Measurements from ENCODE around the gene METTL25B.

Gene METTL25B

DNA sequence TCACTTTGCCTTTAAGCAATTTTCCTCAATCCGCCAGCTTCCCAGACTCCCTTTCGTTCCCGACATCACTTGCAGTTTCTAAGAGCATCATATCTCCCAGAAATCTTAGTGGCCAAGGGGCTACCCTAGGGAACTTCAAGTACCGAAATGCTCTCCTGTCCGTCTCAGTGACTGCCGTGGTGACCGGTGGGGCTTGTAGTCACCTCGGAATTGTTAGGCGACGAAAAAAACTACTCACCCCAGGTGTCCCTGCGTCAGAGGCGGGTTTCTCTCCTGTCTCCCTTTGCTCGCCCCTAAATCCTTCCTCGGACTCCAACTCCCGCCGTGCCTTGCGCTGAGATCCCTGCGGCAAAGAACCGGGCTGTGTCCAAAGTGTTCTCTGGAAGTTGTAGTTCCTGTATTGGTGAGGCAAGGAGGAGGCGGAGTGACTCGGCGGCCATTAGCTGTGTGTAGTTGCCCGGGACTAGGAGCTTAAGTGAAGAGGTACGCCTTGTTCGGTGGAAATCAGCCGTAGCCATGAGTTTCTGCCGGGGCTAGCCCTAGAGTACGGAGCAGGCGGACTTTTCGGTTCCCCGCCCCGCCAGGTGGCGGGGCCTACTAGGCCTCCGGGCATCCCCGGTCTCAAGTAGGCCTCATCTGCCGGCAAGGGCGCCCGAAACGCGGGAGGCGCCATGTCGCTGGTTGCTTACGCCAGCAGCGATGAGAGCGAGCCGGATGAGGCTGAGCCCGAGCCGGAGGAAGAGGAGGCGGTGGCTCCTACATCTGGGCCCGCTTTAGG, 39.0 kb downstream of the METTL25B start, which contains the start of gene PRCC:
Gene PRCC, plus strand, starts transcription at position 435 of the 778 bp plus-strand sequence. Its CDS starts 237 bp downstream, at position 672.
- no peaks in the 10 kb centered on the region for H3K9me3 ChIP-seq (ENCODE audit: insufficient read depth, low read depth, low read length)
- H3K36me3 ChIP-seq (ENCODE audit: insufficient read depth, low read depth, low read length): peaks cover 18% of the 10 kb centered on the region
- no peaks in the 10 kb centered on the region for H3K27me3 ChIP-seq (ENCODE audit: insufficient read depth, low read length)
- H3K9ac ChIP-seq (ENCODE audit: low read depth, low read length): peak within 1 kb of the TSS; percentile 93
- peak within 1 kb of the TSS; percentile 97 for H3K4me3 ChIP-seq (ENCODE audit: low read length)
- H3K4me1 ChIP-seq (ENCODE audit: insufficient read depth, low read length): peaks cover 15% of the 10 kb centered on the region; the same call in 1 of the 2 replicates
- peak within 1 kb of the TSS; percentile 77 for H3K27ac ChIP-seq (ENCODE audit: low read length)

DNA sequence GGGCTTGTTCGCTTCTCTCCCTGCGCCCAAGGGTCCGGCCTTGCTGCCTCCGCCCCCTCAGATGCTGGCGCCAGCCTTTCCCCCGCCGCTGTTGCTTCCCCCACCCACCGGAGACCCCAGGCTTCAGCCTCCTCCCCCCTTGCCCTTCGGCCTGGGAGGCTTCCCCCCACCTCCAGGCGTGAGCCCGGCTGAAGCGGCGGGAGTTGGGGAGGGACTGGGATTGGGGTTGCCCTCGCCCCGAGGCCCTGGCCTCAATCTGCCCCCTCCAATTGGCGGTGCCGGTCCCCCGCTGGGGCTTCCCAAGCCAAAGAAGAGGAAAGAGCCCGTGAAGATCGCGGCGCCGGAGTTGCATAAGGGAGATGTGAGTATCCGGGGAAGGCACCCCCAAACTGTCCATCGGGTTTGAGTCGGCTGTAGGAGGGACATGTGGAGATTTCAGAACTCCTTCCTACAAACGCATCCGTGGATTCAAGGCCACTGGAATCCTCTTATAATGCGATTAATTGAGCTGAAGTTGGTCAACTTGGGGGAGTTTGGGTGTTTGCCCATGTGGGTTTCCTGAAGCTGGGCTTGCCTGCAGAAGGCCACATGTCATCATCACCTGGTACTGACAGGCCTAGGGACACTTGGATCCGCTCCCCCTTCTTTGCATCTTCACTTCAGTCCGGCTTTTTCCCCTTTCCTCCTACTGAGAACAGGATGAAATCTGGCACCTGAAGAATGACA, 39.8 kb downstream of the METTL25B start:
- no peaks in the 10 kb centered on the region for H3K27me3 ChIP-seq (ENCODE audit: insufficient read depth, low read length)
- H3K4me3 ChIP-seq (ENCODE audit: low read length): peak overlapping the region; percentile 97
- H3K27ac ChIP-seq (ENCODE audit: low read length): no peak overlapping the region
- H3K9me3 ChIP-seq (ENCODE audit: insufficient read depth, low read depth, low read length): no peaks in the 10 kb centered on the region
- peak overlapping the region; percentile 93 for H3K9ac ChIP-seq (ENCODE audit: low read depth, low read length)
- H3K36me3 ChIP-seq (ENCODE audit: insufficient read depth, low read depth, low read length): peaks cover 23% of the 10 kb centered on the region
- H3K4me1 ChIP-seq (ENCODE audit: insufficient read depth, low read length): peaks cover 15% of the 10 kb centered on the region; the same call in 1 of the 2 replicates

DNA sequence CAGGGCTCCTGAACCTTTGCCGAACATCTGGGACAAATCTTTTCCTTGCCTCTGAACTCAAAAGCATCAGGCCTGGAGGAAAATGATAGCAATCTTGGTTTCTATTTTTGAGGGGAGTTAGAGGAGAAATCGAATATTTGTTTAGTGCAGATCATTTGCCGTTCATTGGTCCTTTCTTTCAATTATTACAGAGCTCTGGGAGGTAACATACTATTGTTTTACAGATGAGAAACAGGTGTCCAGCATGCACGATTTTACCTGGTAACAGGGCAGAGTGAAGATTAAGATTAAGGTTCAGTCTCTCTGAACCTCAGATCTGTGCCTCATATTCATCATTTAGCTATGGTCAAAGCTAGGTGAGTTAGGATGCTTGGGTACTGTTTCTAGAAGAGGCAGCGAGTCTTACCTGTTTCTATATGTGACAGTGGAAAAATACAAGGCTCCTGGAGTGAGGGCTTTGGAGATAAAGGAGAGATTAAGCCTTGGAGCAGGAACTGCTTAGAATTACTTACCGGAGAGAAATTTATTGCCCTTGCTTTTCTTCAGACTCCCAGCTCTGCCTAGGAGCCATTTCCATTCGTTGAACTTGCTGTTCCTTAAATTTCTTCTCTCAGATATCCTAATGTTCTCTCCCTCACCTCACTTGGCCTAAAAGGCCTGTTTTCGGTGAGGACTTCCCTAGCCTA, 40.5 kb downstream of the METTL25B start:
- Histone ChIP-seq H3K4me3 (ENCODE audit: low read length) (peak overlapping the region; percentile 97), H3K9ac (ENCODE audit: low read depth, low read length) (peak overlapping the region; percentile 93), H3K27ac (ENCODE audit: low read length) (no peak overlapping the region), H3K9me3 (ENCODE audit: insufficient read depth, low read depth, low read length) (no peaks in the 10 kb centered on the region), H3K36me3 (ENCODE audit: insufficient read depth, low read depth, low read length) (peaks cover 30% of the 10 kb centered on the region), H3K27me3 (ENCODE audit: insufficient read depth, low read length) (no peaks in the 10 kb centered on the region), H3K4me1 (ENCODE audit: insufficient read depth, low read length) (peaks cover 15% of the 10 kb centered on the region; the same call in 1 of the 2 replicates)

GRCh38 chr1:156772222-156772621, 44.0 kb downstream of the METTL25B start:
- Histone ChIP-seq H3K27ac (ENCODE audit: low read length) (no peak overlapping the region), H3K36me3 (ENCODE audit: insufficient read depth, low read depth, low read length) (peaks cover 35% of the 10 kb centered on the region), H3K27me3 (ENCODE audit: insufficient read depth, low read length) (no peaks in the 10 kb centered on the region), H3K9ac (ENCODE audit: low read depth, low read length) (no peak overlapping the region), H3K4me1 (ENCODE audit: insufficient read depth, low read length) (peaks cover 9% of the 10 kb centered on the region; the same call in 1 of the 2 replicates), H3K4me3 (ENCODE audit: low read length) (no peak overlapping the region), H3K9me3 (ENCODE audit: insufficient read depth, low read depth, low read length) (no peaks in the 10 kb centered on the region)

DNA sequence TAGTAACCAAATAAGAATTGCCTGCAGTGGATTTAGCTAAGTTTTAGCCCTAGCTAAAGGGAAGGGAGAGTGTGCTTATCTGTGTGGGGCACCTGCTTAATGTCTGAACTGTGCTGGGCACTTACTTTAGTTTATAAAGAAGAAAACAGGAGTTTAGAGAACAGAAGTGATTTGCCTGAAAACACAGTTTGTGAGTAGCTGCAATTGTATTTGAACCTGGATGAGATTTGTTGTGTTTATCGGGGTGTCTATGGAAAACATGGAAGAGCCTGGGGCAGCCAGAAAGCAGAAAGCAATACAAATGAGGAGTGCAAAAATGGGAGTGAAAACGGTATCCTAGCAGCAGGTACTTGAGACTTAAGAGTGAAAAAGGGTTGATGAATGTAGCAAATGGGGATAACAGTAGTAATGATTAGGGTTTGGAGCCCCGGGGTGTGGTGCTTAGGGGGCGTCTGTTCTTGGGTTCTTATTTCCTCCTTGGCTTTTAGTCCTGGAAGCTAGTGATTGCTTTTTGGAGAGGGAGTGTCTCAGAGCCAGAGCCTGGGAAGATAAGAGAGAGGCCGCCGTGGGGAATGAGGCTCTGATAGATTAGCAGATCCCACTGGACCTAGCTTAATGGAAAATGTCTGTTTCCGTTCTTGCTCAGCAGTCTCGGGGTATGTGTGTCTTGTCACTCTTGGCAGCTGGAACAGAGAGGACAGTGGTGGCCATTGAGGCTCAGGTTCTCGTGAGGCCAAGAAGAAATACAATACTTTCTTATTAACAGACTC, 44.6 kb downstream of the METTL25B start:
- Histone ChIP-seq H3K4me1 (ENCODE audit: insufficient read depth, low read length) (peaks cover 9% of the 10 kb centered on the region; the same call in 1 of the 2 replicates), H3K36me3 (ENCODE audit: insufficient read depth, low read depth, low read length) (peaks cover 40% of the 10 kb centered on the region), H3K9me3 (ENCODE audit: insufficient read depth, low read depth, low read length) (no peaks in the 10 kb centered on the region), H3K27ac (ENCODE audit: low read length) (no peak overlapping the region), H3K4me3 (ENCODE audit: low read length) (no peak overlapping the region), H3K9ac (ENCODE audit: low read depth, low read length) (no peak overlapping the region), H3K27me3 (ENCODE audit: insufficient read depth, low read length) (no peaks in the 10 kb centered on the region)

DNA sequence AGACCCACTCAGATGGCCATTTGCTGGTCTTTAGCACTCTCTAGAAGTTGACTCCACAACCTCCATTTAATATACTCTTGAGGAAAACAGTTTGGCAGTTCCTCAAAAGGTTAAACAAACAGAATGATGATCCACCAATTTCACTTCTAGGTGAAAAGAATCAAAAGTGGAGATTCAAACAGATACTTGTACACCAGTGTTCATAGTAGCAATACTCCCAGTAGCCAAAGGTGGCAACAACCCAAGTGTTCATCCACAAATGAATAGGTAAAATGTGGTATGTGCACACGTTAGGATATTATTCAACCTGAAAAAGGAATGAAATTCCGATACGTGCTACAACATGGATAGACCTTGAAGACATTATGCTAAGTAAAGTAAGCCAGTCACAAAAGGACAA, 45.3 kb downstream of the METTL25B start:
- no peak overlapping the region for H3K9ac ChIP-seq (ENCODE audit: low read depth, low read length)
- H3K9me3 ChIP-seq (ENCODE audit: insufficient read depth, low read depth, low read length): no peaks in the 10 kb centered on the region
- no peak overlapping the region for H3K27ac ChIP-seq (ENCODE audit: low read length)
- H3K4me1 ChIP-seq (ENCODE audit: insufficient read depth, low read length): peaks cover 6% of the 10 kb centered on the region; the same call in 1 of the 2 replicates
- H3K36me3 ChIP-seq (ENCODE audit: insufficient read depth, low read depth, low read length): peaks cover 40% of the 10 kb centered on the region
- H3K4me3 ChIP-seq (ENCODE audit: low read length): no peak overlapping the region
- no peaks in the 10 kb centered on the region for H3K27me3 ChIP-seq (ENCODE audit: insufficient read depth, low read length)

- peaks cover 36% of the 10 kb centered on the region for H3K36me3 ChIP-seq (ENCODE audit: insufficient read depth, low read depth, low read length)
- no peak overlapping the region for H3K4me3 ChIP-seq (ENCODE audit: low read length)
- H3K4me1 ChIP-seq (ENCODE audit: insufficient read depth, low read length): no peaks in the 10 kb centered on the region
- H3K27me3 ChIP-seq (ENCODE audit: insufficient read depth, low read length): no peaks in the 10 kb centered on the region
- no peaks in the 10 kb centered on the region for H3K9me3 ChIP-seq (ENCODE audit: insufficient read depth, low read depth, low read length)
- no peak overlapping the region for H3K9ac ChIP-seq (ENCODE audit: low read depth, low read length)
- H3K27ac ChIP-seq (ENCODE audit: low read length): no peak overlapping the region
Measured at GRCh38 chr1:156775799-156776198, 47.5 kb downstream of the METTL25B start.

DNA sequence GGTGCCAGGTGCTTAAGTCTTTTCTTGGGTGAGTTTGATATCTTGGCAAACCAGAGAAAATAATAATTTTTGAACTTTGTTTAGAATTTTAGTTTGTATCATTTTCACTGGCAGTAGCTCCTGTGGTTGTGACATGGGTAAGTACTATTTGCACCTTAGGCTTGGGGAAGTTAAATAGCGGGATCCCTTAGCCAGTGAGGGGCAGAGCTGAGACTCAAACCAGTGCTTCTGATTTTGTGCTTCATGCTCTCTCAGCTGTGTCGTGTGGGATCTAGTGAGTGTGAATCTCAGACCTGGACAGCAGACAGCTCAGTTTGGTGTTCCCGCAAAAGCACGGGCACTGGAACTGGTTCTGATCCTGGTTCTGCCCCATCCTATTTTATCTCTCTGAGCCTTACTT, 48.7 kb downstream of the METTL25B start:
- H3K36me3 ChIP-seq (ENCODE audit: insufficient read depth, low read depth, low read length): peaks cover 34% of the 10 kb centered on the region
- no peaks in the 10 kb centered on the region for H3K9me3 ChIP-seq (ENCODE audit: insufficient read depth, low read depth, low read length)
- H3K9ac ChIP-seq (ENCODE audit: low read depth, low read length): no peak overlapping the region
- no peaks in the 10 kb centered on the region for H3K27me3 ChIP-seq (ENCODE audit: insufficient read depth, low read length)
- H3K27ac ChIP-seq (ENCODE audit: low read length): no peak overlapping the region
- no peaks in the 10 kb centered on the region for H3K4me1 ChIP-seq (ENCODE audit: insufficient read depth, low read length)
- no peak overlapping the region for H3K4me3 ChIP-seq (ENCODE audit: low read length)

DNA sequence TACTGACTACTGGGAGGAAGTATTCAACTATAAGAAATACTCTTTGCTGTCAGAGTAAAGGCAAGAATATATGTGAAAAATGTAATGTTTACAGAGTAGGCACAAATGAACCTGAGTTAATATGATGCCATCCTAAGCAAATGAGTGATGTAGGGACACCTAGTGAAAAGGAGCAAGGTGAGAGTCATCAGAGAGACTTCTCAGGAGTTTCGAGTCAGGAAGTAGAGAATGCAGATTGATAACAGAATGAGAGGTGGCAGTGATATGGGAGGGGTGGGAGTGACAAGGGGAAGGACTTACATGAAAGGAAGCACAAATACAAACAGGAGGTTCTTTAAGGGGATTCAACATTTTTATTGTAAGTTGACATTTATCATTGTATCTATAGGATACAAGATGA, 49.3 kb downstream of the METTL25B start:
- H3K4me1 ChIP-seq (ENCODE audit: insufficient read depth, low read length): no peaks in the 10 kb centered on the region
- H3K27me3 ChIP-seq (ENCODE audit: insufficient read depth, low read length): no peaks in the 10 kb centered on the region
- H3K36me3 ChIP-seq (ENCODE audit: insufficient read depth, low read depth, low read length): peaks cover 34% of the 10 kb centered on the region
- H3K9me3 ChIP-seq (ENCODE audit: insufficient read depth, low read depth, low read length): no peaks in the 10 kb centered on the region
- no peak overlapping the region for H3K27ac ChIP-seq (ENCODE audit: low read length)
- no peak overlapping the region for H3K9ac ChIP-seq (ENCODE audit: low read depth, low read length)
- no peak overlapping the region for H3K4me3 ChIP-seq (ENCODE audit: low read length)

- Histone ChIP-seq H3K27me3 (ENCODE audit: insufficient read depth, low read length) (no peaks in the 10 kb centered on the region), H3K9ac (ENCODE audit: low read depth, low read length) (no peak overlapping the region), H3K9me3 (ENCODE audit: insufficient read depth, low read depth, low read length) (no peaks in the 10 kb centered on the region), H3K4me1 (ENCODE audit: insufficient read depth, low read length) (no peaks in the 10 kb centered on the region), H3K27ac (ENCODE audit: low read length) (no peak overlapping the region), H3K4me3 (ENCODE audit: low read length) (no peak overlapping the region), H3K36me3 (ENCODE audit: insufficient read depth, low read depth, low read length) (peaks cover 57% of the 10 kb centered on the region)
Measured at GRCh38 chr1:156781585-156782186, 53.4 kb downstream of the METTL25B start.

GRCh38 chr1:156785458-156785857, 57.2 kb downstream of the METTL25B start:
- H3K9ac ChIP-seq (ENCODE audit: low read depth, low read length): no peak overlapping the region
- H3K27me3 ChIP-seq (ENCODE audit: insufficient read depth, low read length): no peaks in the 10 kb centered on the region
- no peaks in the 10 kb centered on the region for H3K4me1 ChIP-seq (ENCODE audit: insufficient read depth, low read length)
- no peak overlapping the region for H3K4me3 ChIP-seq (ENCODE audit: low read length)
- H3K27ac ChIP-seq (ENCODE audit: low read length): no peak overlapping the region
- no peaks in the 10 kb centered on the region for H3K9me3 ChIP-seq (ENCODE audit: insufficient read depth, low read depth, low read length)
- peaks cover 67% of the 10 kb centered on the region for H3K36me3 ChIP-seq (ENCODE audit: insufficient read depth, low read depth, low read length)

Data from iPS-20b (cell line).